CD4-positive, CD25-positive, alpha-beta regulatory T cell (primary cell): ENCODE data around the gene RNF223. TPM values are rescaled to one million over a fixed set of nuclear protein-coding genes. Genes with fewer than 3 reads are reported as not detected.

ENCODE experiments used
- ATAC-seq, 2 donors: fragments of 150-1000 bp; cut with Tn5 transposase; one replicate each; pipeline ENCODE4 v1.10.0; 2021; ENCODE audit warnings: low read depth in 2 of 2, moderate number of reproducible peaks in 2 of 2, moderate library complexity in 1 of 2
- DNase-seq, 3 donors: peaks; one replicate each; pipeline versions ENCODE4 v3.0.0 to v3.0.0-alpha.2; 2012 to 2022; ENCODE audit warnings: mixed read lengths in 1 of 3
- H3K27ac ChIP-seq: one replicate; pipeline ENCODE4 v1.7.0; 2013; ENCODE audit warnings: mild to moderate bottlenecking, low read length; ENCODE audit not compliant: insufficient read depth, poor library complexity, severe bottlenecking
- H3K27me3 ChIP-seq: one replicate; pipeline ENCODE4 v1.7.0; 2013; ENCODE audit warnings: low read length; ENCODE audit not compliant: control insufficient read depth, insufficient read depth
- H3K36me3 ChIP-seq: one replicate; pipeline ENCODE4 v1.7.0; 2013; ENCODE audit warnings: mild to moderate bottlenecking, low read length, moderate library complexity; ENCODE audit not compliant: control insufficient read depth, insufficient read depth
- H3K4me1 ChIP-seq: 2 replicates; pipeline ENCODE4 v1.7.0; 2013; ENCODE audit warnings: mild to moderate bottlenecking, low read length; ENCODE audit not compliant: insufficient read depth, control insufficient read depth, poor library complexity, severe bottlenecking
- H3K4me3 ChIP-seq: one replicate; pipeline ENCODE4 v1.7.0; 2013; ENCODE audit warnings: low read depth, mild to moderate bottlenecking, low read length, moderate library complexity
- H3K9me3 ChIP-seq, 2 experiments: 1 replicate in 1 of 2; 2 replicates in 1 of 2; pipeline ENCODE4 v1.7.0; 2013; ENCODE audit warnings: low read length in 2 of 2, mild to moderate bottlenecking in 1 of 2, moderate library complexity in 1 of 2; ENCODE audit not compliant: control insufficient read depth in 2 of 2
- H3K27ac Mint-ChIP-seq, 3 donors: one replicate each; pipeline ENCODE4 v1.8.0; 2020 to 2022; ENCODE audit warnings: mild to moderate bottlenecking in 3 of 3, mixed read lengths in 3 of 3, moderate library complexity in 2 of 3
- H3K27me3 Mint-ChIP-seq: one replicate; pipeline ENCODE4 v1.8.0; 2022; ENCODE audit warnings: mild to moderate bottlenecking, mixed read lengths
- H3K36me3 Mint-ChIP-seq: one replicate; pipeline ENCODE4 v1.8.0; 2020; ENCODE audit warnings: mixed read lengths
- H3K4me1 Mint-ChIP-seq, 4 donors: one replicate each; pipeline ENCODE4 v1.8.0; 2020 to 2022; ENCODE audit warnings: mixed read lengths in 4 of 4, mild to moderate bottlenecking in 1 of 4
- H3K4me3 Mint-ChIP-seq, 4 donors: one replicate each; pipeline ENCODE4 v1.8.0; 2020 to 2022; ENCODE audit warnings: mild to moderate bottlenecking in 4 of 4, mixed read lengths in 4 of 4, moderate library complexity in 3 of 4
- H3K9me3 Mint-ChIP-seq, 7 donors: one replicate each; pipeline ENCODE4 v1.8.0; 2020 to 2022; ENCODE audit warnings: mixed read lengths in 7 of 7, mild to moderate bottlenecking in 3 of 7, moderate library complexity in 2 of 7
- polyA plus RNA-seq, 4 donors: library from polyadenylated mRNA; unstranded; fragments of 300-500 nt; fragmentation: Illumina TruSeq; gene quantifications; one replicate each; pipeline ENCODE4 v1.2.3, GENCODE V29; 2021
- total RNA-seq: library from RNA; stranded (reverse); gene quantifications from one replicate; pipeline ENCODE4 v1.2.3, GENCODE V29; 2022

RNF223 gene
- total and polyA plus RNA-seq, 5 donors from 2014 or later, result not detected

GRCh38 chr1:1044455-1045078 lies 29.5 kb downstream of the RNF223 start:
- peak overlapping the region in 1 of 3 donors; percentile 83 for H3K27ac Mint-ChIP-seq
- H3K4me3 Mint-ChIP-seq, result peak overlapping the region in 3 of 4 donors; percentile 36 to 84 (median 78)

GRCh38 chr1:1043921-1044320 lies 30.2 kb downstream of the RNF223 start:
- peaks cover 0 to 14% (median 4%) of the 10 kb centered on the region in 4 donors for H3K4me1 Mint-ChIP-seq
- no peak for DNase-seq
- H3K9me3 ChIP-seq, result no peaks in the 10 kb centered on the region
- H3K27me3 Mint-ChIP-seq, result peaks cover 2% of the 10 kb centered on the region
- H3K27ac Mint-ChIP-seq, result peak overlapping the region in 1 of 3 donors; percentile 26
- H3K27me3 ChIP-seq, result no peaks in the 10 kb centered on the region
- H3K27ac ChIP-seq, result no peak overlapping the region
- H3K4me3 Mint-ChIP-seq, result no peak overlapping the region
- H3K9me3 Mint-ChIP-seq, result peaks cover 0 to 2% (median 0%) of the 10 kb centered on the region in 7 donors
- peaks cover 16% of the 10 kb centered on the region for H3K4me1 ChIP-seq
- no peak overlapping the region for H3K4me3 ChIP-seq
- no peaks in the 10 kb centered on the region for H3K36me3 ChIP-seq
- ATAC-seq, result no peak
- H3K36me3 Mint-ChIP-seq, result no peaks in the 10 kb centered on the region

More at GRCh38 chr1:1044455-1045078, 29.5 kb downstream of the RNF223 start:
- Mint-ChIP-seq H3K27me3 (no peaks in the 10 kb centered on the region), H3K4me1 (peaks cover 0 to 8% (median 1%) of the 10 kb centered on the region in 4 donors), H3K36me3 (no peaks in the 10 kb centered on the region), H3K9me3 (peaks cover 0 to 1% (median 0%) of the 10 kb centered on the region in 7 donors)
- ATAC-seq (no peak), DNase-seq (no peak)
- Histone ChIP-seq H3K27ac (no peak overlapping the region), H3K27me3 (no peaks in the 10 kb centered on the region), H3K4me3 (no peak overlapping the region), H3K4me1 (peaks cover 10% of the 10 kb centered on the region), H3K9me3 (no peaks in the 10 kb centered on the region), H3K36me3 (no peaks in the 10 kb centered on the region)

GRCh38 chr1:1043411-1043810 lies 30.7 kb downstream of the RNF223 start:
- H3K4me1 Mint-ChIP-seq, result peaks cover 0 to 19% (median 8%) of the 10 kb centered on the region in 4 donors
- H3K4me3 ChIP-seq, result no peak overlapping the region
- H3K9me3 Mint-ChIP-seq, result peaks cover 0 to 2% (median 0%) of the 10 kb centered on the region in 7 donors
- H3K27me3 Mint-ChIP-seq, result peaks cover 7% of the 10 kb centered on the region
- H3K27ac ChIP-seq, result no peak overlapping the region
- H3K4me1 ChIP-seq, result peaks cover 18% of the 10 kb centered on the region
- no peak overlapping the region for H3K4me3 Mint-ChIP-seq
- no peak for ATAC-seq
- no peaks in the 10 kb centered on the region for H3K27me3 ChIP-seq
- H3K27ac Mint-ChIP-seq, result no peak overlapping the region
- H3K9me3 ChIP-seq, result no peaks in the 10 kb centered on the region
- no peaks in the 10 kb centered on the region for H3K36me3 ChIP-seq
- H3K36me3 Mint-ChIP-seq, result no peaks in the 10 kb centered on the region
- DNase-seq, result no peak

- Histone ChIP-seq H3K27me3 (no peaks in the 10 kb centered on the region), H3K36me3 (no peaks in the 10 kb centered on the region), H3K9me3 (no peaks in the 10 kb centered on the region), H3K4me1 (peaks cover 18% of the 10 kb centered on the region), H3K27ac (no peak overlapping the region), H3K4me3 (no peak overlapping the region)
- Mint-ChIP-seq H3K27me3 (peaks cover 10% of the 10 kb centered on the region), H3K9me3 (peaks cover 0 to 2% (median 0%) of the 10 kb centered on the region in 7 donors), H3K27ac (peak overlapping the region in 1 of 3 donors; percentile 69), H3K4me3 (peak overlapping the region in 2 of 4 donors; percentile 35 to 38), H3K36me3 (no peaks in the 10 kb centered on the region), H3K4me1 (peaks cover 0 to 21% (median 8%) of the 10 kb centered on the region in 4 donors)
- no peak for ATAC-seq
- no peak for DNase-seq
Observed at GRCh38 chr1:1042835-1043234, 31.3 kb downstream of the RNF223 start.

GRCh38 chr1:1041873-1042272 lies 32.2 kb downstream of the RNF223 start:
- Mint-ChIP-seq H3K27me3 (peaks cover 14% of the 10 kb centered on the region), H3K9me3 (peaks cover 0 to 2% (median 0%) of the 10 kb centered on the region in 7 donors), H3K4me3 (peak overlapping the region in 1 of 4 donors; percentile 47), H3K36me3 (no peaks in the 10 kb centered on the region), H3K27ac (no peak overlapping the region), H3K4me1 (peaks cover 0 to 21% (median 8%) of the 10 kb centered on the region in 4 donors)
- DNase-seq (no peak), ATAC-seq (no peak)
- peaks cover 18% of the 10 kb centered on the region for H3K4me1 ChIP-seq
- H3K36me3 ChIP-seq, result no peaks in the 10 kb centered on the region
- no peak overlapping the region for H3K4me3 ChIP-seq
- H3K9me3 ChIP-seq, result no peaks in the 10 kb centered on the region
- H3K27ac ChIP-seq, result no peak overlapping the region
- H3K27me3 ChIP-seq, result no peaks in the 10 kb centered on the region

GRCh38 chr1:1041092-1041523 lies 33.0 kb downstream of the RNF223 start:
- H3K27ac ChIP-seq, result no peak overlapping the region
- H3K36me3 ChIP-seq, result no peaks in the 10 kb centered on the region
- H3K36me3 Mint-ChIP-seq, result no peaks in the 10 kb centered on the region
- H3K4me3 Mint-ChIP-seq, result no peak overlapping the region
- H3K4me1 ChIP-seq, result peaks cover 18% of the 10 kb centered on the region
- no peaks in the 10 kb centered on the region for H3K27me3 ChIP-seq
- no peak for ATAC-seq
- H3K9me3 ChIP-seq, result no peaks in the 10 kb centered on the region
- H3K4me1 Mint-ChIP-seq, result peaks cover 0 to 21% (median 8%) of the 10 kb centered on the region in 4 donors
- DNase-seq, result no peak
- no peak overlapping the region for H3K27ac Mint-ChIP-seq
- H3K27me3 Mint-ChIP-seq, result peaks cover 17% of the 10 kb centered on the region
- H3K4me3 ChIP-seq, result no peak overlapping the region
- H3K9me3 Mint-ChIP-seq, result peaks cover 0 to 2% (median 0%) of the 10 kb centered on the region in 7 donors

- Histone ChIP-seq H3K4me3 (no peak overlapping the region), H3K27me3 (no peaks in the 10 kb centered on the region), H3K9me3 (no peaks in the 10 kb centered on the region), H3K36me3 (no peaks in the 10 kb centered on the region), H3K4me1 (peaks cover 18% of the 10 kb centered on the region), H3K27ac (no peak overlapping the region)
- Mint-ChIP-seq H3K36me3 (no peaks in the 10 kb centered on the region), H3K27me3 (peaks cover 24% of the 10 kb centered on the region), H3K9me3 (peaks cover 0 to 2% (median 0%) of the 10 kb centered on the region in 7 donors), H3K4me3 (peak overlapping the region in 3 of 4 donors; percentile 53 to 81 (median 58)), H3K27ac (no peak overlapping the region), H3K4me1 (peaks cover 0 to 21% (median 8%) of the 10 kb centered on the region in 4 donors)
- DNase-seq, result peak; percentile 74 to 91 (median 80)
- peak; percentile 89 to 93 for ATAC-seq
Observed at GRCh38 chr1:1040004-1040991, 33.8 kb downstream of the RNF223 start.
